HEK293 (cell line): ENCODE measurements around the gene BAHD1.

Experiments used
- CTCF ChIA-PET: fragments of 350-600 bp; formaldehyde crosslinking; extraction: SDS; loops from one replicate; lab custom pipeline; 2021; ENCODE audit warnings: antibody characterized with exemption; lab: Yijun Ruan, JAX
- POLR2A ChIA-PET: fragments of 300-600 bp; formaldehyde crosslinking; extraction: SDS; loops from one replicate; lab custom pipeline; 2020; ENCODE audit warnings: antibody characterized with exemption, inconsistent platforms; lab: Yijun Ruan, JAX
- H3K27ac ChIP-seq: fragments of 200-500 bp; sonication (Bioruptor generic); 2 replicates; pipeline ENCODE4 v1.5.1; 2014; ENCODE audit warnings: low read depth, low read length, control low read depth, inconsistent platforms; ENCODE audit errors: extremely low read depth
- H3K36me3 ChIP-seq, 2 experiments: fragments of 200-500 bp in 1 of 2; sonication (Bioruptor generic) in 1 of 2; 1 replicate in 1 of 2; 2 replicates in 1 of 2; pipeline ENCODE4 v1.5.1; 2014 to 2017; ENCODE audit warnings: inconsistent platforms in 2 of 2, low read length in 2 of 2; ENCODE audit not compliant: control insufficient read depth in 2 of 2, insufficient read depth in 1 of 2
- H3K4me1 ChIP-seq: fragments of 200-500 bp; sonication (Bioruptor generic); 2 replicates; pipeline ENCODE4 v1.5.1; 2014; ENCODE audit warnings: mild to moderate bottlenecking, low read length, inconsistent platforms; ENCODE audit not compliant: control insufficient read depth, insufficient read depth
- H3K4me3 ChIP-seq: 2 replicates; pipeline ENCODE4 v1.5.1; 2011; ENCODE audit warnings: low read depth, mild to moderate bottlenecking, control low read depth, low read length, moderate library complexity
- H3K9me3 ChIP-seq: fragments of 200-500 bp; sonication (Bioruptor generic); 2 replicates; pipeline ENCODE4 v1.5.1; 2014; ENCODE audit warnings: low read depth, low read length, inconsistent platforms; ENCODE audit not compliant: control insufficient read depth, insufficient read depth
- GFI1B ChIP-seq: fragments of 450-650 bp; formaldehyde crosslinking; IDR thresholded peaks from 2 replicates; pipeline ENCODE4 v1.5.1; 2016; ENCODE audit warnings: missing biosample characterization, missing genetic modification characterization
- KLF17 ChIP-seq: fragments of 450-650 bp; formaldehyde crosslinking; IDR thresholded peaks from 2 replicates; pipeline ENCODE4 v1.5.1; 2016; ENCODE audit warnings: missing biosample characterization, missing genetic modification characterization
- KLF9 ChIP-seq: fragments of 450-650 bp; formaldehyde crosslinking; IDR thresholded peaks from 2 replicates; pipeline ENCODE4 v1.5.1; 2016; ENCODE audit warnings: missing biosample characterization, missing genetic modification characterization, low read depth
- OSR2 ChIP-seq: fragments of 450-650 bp; formaldehyde crosslinking; IDR thresholded peaks from 2 replicates; pipeline ENCODE4 v1.5.1; 2016; ENCODE audit warnings: missing biosample characterization, missing genetic modification characterization
- PATZ1 ChIP-seq: fragments of 450-650 bp; formaldehyde crosslinking; IDR thresholded peaks from 2 replicates; pipeline ENCODE4 v1.5.1; 2016; ENCODE audit warnings: missing biosample characterization, missing genetic modification characterization
- PRDM10 ChIP-seq: fragments of 450-650 bp; formaldehyde crosslinking; IDR thresholded peaks from 2 replicates; pipeline ENCODE4 v1.5.1; 2016; ENCODE audit warnings: missing biosample characterization, missing genetic modification characterization
- SCRT1 ChIP-seq: fragments of 450-650 bp; formaldehyde crosslinking; IDR thresholded peaks from 2 replicates; pipeline ENCODE4 v1.5.1; 2016; ENCODE audit warnings: missing biosample characterization, missing genetic modification characterization, borderline replicate concordance
- ZBTB17 ChIP-seq: fragments of 450-650 bp; formaldehyde crosslinking; IDR thresholded peaks from 2 replicates; pipeline ENCODE4 v1.5.1; 2016; ENCODE audit warnings: missing biosample characterization, missing genetic modification characterization
- ZBTB21 ChIP-seq: fragments of 450-650 bp; formaldehyde crosslinking; IDR thresholded peaks from 2 replicates; pipeline ENCODE4 v1.5.1; 2017; ENCODE audit warnings: missing biosample characterization, missing genetic modification characterization
- ZBTB7A ChIP-seq: fragments of 450-650 bp; formaldehyde crosslinking; IDR thresholded peaks from 2 replicates; pipeline ENCODE4 v1.5.1; 2016; ENCODE audit warnings: low read depth, missing biosample characterization, missing genetic modification characterization
- ZFHX2 ChIP-seq: fragments of 450-650 bp; formaldehyde crosslinking; conservative IDR thresholded peaks from 2 replicates; pipeline ENCODE4 v1.5.1; 2016; ENCODE audit warnings: missing biosample characterization, missing genetic modification characterization
- ZFP37 ChIP-seq: fragments of 450-650 bp; formaldehyde crosslinking; IDR thresholded peaks from 2 replicates; pipeline ENCODE4 v1.5.1; 2016; ENCODE audit warnings: missing biosample characterization, missing genetic modification characterization
- ZNF16 ChIP-seq: fragments of 450-650 bp; formaldehyde crosslinking; IDR thresholded peaks from 2 replicates; pipeline ENCODE4 v1.5.1; 2016; ENCODE audit warnings: low read depth, missing biosample characterization, missing genetic modification characterization
- ZNF184 ChIP-seq: fragments of 450-650 bp; IDR thresholded peaks from 2 replicates; pipeline ENCODE4 v1.5.1; 2018; ENCODE audit warnings: missing biosample characterization, mild to moderate bottlenecking, missing genetic modification characterization
- ZNF266 ChIP-seq: fragments of 450-650 bp; formaldehyde crosslinking; IDR thresholded peaks from 2 replicates; pipeline ENCODE4 v1.5.1; 2016; ENCODE audit warnings: missing biosample characterization, missing genetic modification characterization, low read depth
- ZNF324 ChIP-seq: fragments of 450-650 bp; formaldehyde crosslinking; IDR thresholded peaks from 2 replicates; pipeline ENCODE4 v1.5.1; 2016; ENCODE audit warnings: missing biosample characterization, missing genetic modification characterization
- ZNF416 ChIP-seq: fragments of 450-650 bp; formaldehyde crosslinking; IDR thresholded peaks from 2 replicates; pipeline ENCODE4 v1.5.1; 2016; ENCODE audit warnings: missing biosample characterization, missing genetic modification characterization
- ZNF48 ChIP-seq: fragments of 450-650 bp; formaldehyde crosslinking; IDR thresholded peaks from 2 replicates; pipeline ENCODE4 v1.5.1; 2016; ENCODE audit warnings: missing biosample characterization, missing genetic modification characterization
- ZNF529 ChIP-seq: fragments of 450-650 bp; formaldehyde crosslinking; IDR thresholded peaks from 2 replicates; pipeline ENCODE4 v1.5.1; 2017; ENCODE audit warnings: missing genetic modification characterization, missing biosample characterization; ENCODE audit not compliant: insufficient replicate concordance
- ZNF571 ChIP-seq: fragments of 450-650 bp; formaldehyde crosslinking; IDR thresholded peaks from 2 replicates; pipeline ENCODE4 v1.5.0; 2017; ENCODE audit warnings: missing biosample characterization, missing genetic modification characterization
- ZNF600 ChIP-seq: fragments of 450-650 bp; formaldehyde crosslinking; IDR thresholded peaks from 2 replicates; pipeline ENCODE4 v1.5.1; 2016; ENCODE audit warnings: missing biosample characterization, missing genetic modification characterization
- ZNF623 ChIP-seq: fragments of 450-650 bp; formaldehyde crosslinking; IDR thresholded peaks from 2 replicates; pipeline ENCODE4 v1.5.1; 2016; ENCODE audit warnings: missing biosample characterization, missing genetic modification characterization
- ZNF654 ChIP-seq: fragments of 450-650 bp; formaldehyde crosslinking; IDR thresholded peaks from 2 replicates; pipeline ENCODE4 v1.5.1; 2016; ENCODE audit warnings: low read depth, missing biosample characterization, missing genetic modification characterization
- ZNF692 ChIP-seq: fragments of 450-650 bp; formaldehyde crosslinking; IDR thresholded peaks from 2 replicates; pipeline ENCODE4 v1.5.1; 2016; ENCODE audit warnings: missing biosample characterization, missing genetic modification characterization
- ZNF830 ChIP-seq: fragments of 450-650 bp; IDR thresholded peaks from 2 replicates; pipeline ENCODE4 v1.5.0; 2018; ENCODE audit warnings: missing biosample characterization, missing genetic modification characterization, low read depth, mild to moderate bottlenecking, moderate library complexity
- ZSCAN18 ChIP-seq: fragments of 450-650 bp; formaldehyde crosslinking; IDR thresholded peaks from 2 replicates; pipeline ENCODE4 v1.5.1; 2016; ENCODE audit warnings: missing biosample characterization, missing genetic modification characterization

The BAHD1 gene

GRCh38 chr15:40439461-40439959 is 1.2 kb upstream of the BAHD1 start (continued):
- TF ChIP-seq PRDM10 (peak; percentile 8; the same call in 1 of the 2 replicates), OSR2 (no peak)

- H3K27ac ChIP-seq = peak overlapping the region; percentile 46; the same call in 1 of the 2 replicates
- TF ChIP-seq ZNF654 (tag by site-specific recombination) (no peak), ZBTB7A (tag by site-specific recombination) (0 out of 2 replicates have a peak, but pooled peaks have one; percentile 26), ZNF623 (tag by site-specific recombination) (no peak), ZNF571 (no peak), SCRT1 (tag by site-specific recombination) (no peak), ZFP37 (no peak), ZNF184 (tag by site-specific recombination) (no peak), GFI1B (tag by site-specific recombination) (no peak), ZNF529 (tag by site-specific recombination) (no peak), ZFHX2 (tag by site-specific recombination) (peak; percentile 90), ZNF600 (tag by site-specific recombination) (peak; percentile 86), ZBTB17 (tag by site-specific recombination) (peak; percentile 79), ZNF16 (tag by site-specific recombination) (no peak), ZNF324 (no peak), ZNF830 (tag by site-specific recombination) (no peak), ZNF416 (tag by site-specific recombination) (no peak), ZNF266 (no peak), KLF17 (peak; percentile 11; the same call in 1 of the 2 replicates), KLF9 (tag by site-specific recombination) (peak; percentile 58; the same call in 1 of the 2 replicates), PATZ1 (peak; percentile 82), ZNF692 (0 out of 2 replicates have a peak, but pooled peaks have one; percentile 16), ZNF48 (tag by site-specific recombination) (no peak), ZBTB21 (tag by site-specific recombination) (no peak), ZSCAN18 (tag by site-specific recombination) (no peak)
Measured at GRCh38 chr15:40439960-40440742, 602 bp upstream of the BAHD1 start.

More at GRCh38 chr15:40439960-40440742, 602 bp upstream of the BAHD1 start:
- CTCF ChIA-PET = interaction anchor here (0.9 to 1.4 kb wide), 3 partner anchors 9 to 67 kb away, joined by 3 to 6 read pairs (median 4); no protein-coding TSS in a partner anchor
- POLR2A ChIA-PET = interaction anchor here (0.5 to 2.2 kb wide), 9 partner anchors 9 to 458 kb away, joined by 3 to 12 read pairs (median 3); partner anchors contain the start of genes CCDC32, CHST14 and IVD
- Histone ChIP-seq H3K36me3 (no peaks in the 10 kb centered on the region), H3K4me1 (peaks cover 15% of the 10 kb centered on the region), H3K4me3 (peak overlapping the region; percentile 42), H3K9me3 (no peaks in the 10 kb centered on the region)
